Endothelial cell (in vitro differentiated cells): ENCODE data around the gene MYG1. TPM values are rescaled to one million over a fixed set of nuclear protein-coding genes. Genes with fewer than 3 reads are reported as not detected.

ENCODE experiments used
- DNase-seq: peaks from one replicate; pipeline ENCODE4 v3.0.0; 2021; ENCODE audit warnings: low spot score
- H3K27ac Mint-ChIP-seq: one replicate; pipeline ENCODE4 v1.8.0; 2021; ENCODE audit warnings: mixed read lengths, inconsistent platforms; ENCODE audit not compliant: unreplicated experiment
- H3K27me3 Mint-ChIP-seq: one replicate; pipeline ENCODE4 v1.8.0; 2021; ENCODE audit warnings: mild to moderate bottlenecking, moderate library complexity, mixed read lengths, inconsistent platforms; ENCODE audit not compliant: unreplicated experiment
- H3K36me3 Mint-ChIP-seq: one replicate; pipeline ENCODE4 v1.8.0; 2021; ENCODE audit warnings: mild to moderate bottlenecking, low read depth, mixed read lengths, inconsistent platforms; ENCODE audit not compliant: unreplicated experiment
- H3K4me1 Mint-ChIP-seq: one replicate; pipeline ENCODE4 v1.8.0; 2021; ENCODE audit warnings: mild to moderate bottlenecking, mixed read lengths, inconsistent platforms; ENCODE audit not compliant: unreplicated experiment
- H3K4me3 Mint-ChIP-seq: one replicate; pipeline ENCODE4 v1.8.0; 2021; ENCODE audit warnings: mild to moderate bottlenecking, mixed read lengths, inconsistent platforms; ENCODE audit not compliant: unreplicated experiment
- H3K9me3 Mint-ChIP-seq: one replicate; pipeline ENCODE4 v1.8.0; 2021; ENCODE audit warnings: mixed read lengths, inconsistent platforms; ENCODE audit not compliant: unreplicated experiment
- total RNA-seq: library from RNA; stranded (reverse); fragmentation: NEBNext Ultra II Directional; extraction: Animal tissue kit (Norgen Biotek cat#: 25700); gene quantifications from one replicate; pipeline ENCODE4 v1.2.1, GENCODE V29; 2021; ENCODE audit not compliant: unreplicated experiment
- TF ChIP-seq, protein P1 (sequence below): fragments of 200-600 bp; sonication (generic); IDR thresholded peaks from one replicate; pipeline ENCODE4 v1.5.0; 2021; ENCODE audit warnings: antibody characterized with exemption; ENCODE audit not compliant: unreplicated experiment

MYG1 gene
- total RNA-seq, 1 donor from 2014 or later: 55.3 TPM

DNA sequence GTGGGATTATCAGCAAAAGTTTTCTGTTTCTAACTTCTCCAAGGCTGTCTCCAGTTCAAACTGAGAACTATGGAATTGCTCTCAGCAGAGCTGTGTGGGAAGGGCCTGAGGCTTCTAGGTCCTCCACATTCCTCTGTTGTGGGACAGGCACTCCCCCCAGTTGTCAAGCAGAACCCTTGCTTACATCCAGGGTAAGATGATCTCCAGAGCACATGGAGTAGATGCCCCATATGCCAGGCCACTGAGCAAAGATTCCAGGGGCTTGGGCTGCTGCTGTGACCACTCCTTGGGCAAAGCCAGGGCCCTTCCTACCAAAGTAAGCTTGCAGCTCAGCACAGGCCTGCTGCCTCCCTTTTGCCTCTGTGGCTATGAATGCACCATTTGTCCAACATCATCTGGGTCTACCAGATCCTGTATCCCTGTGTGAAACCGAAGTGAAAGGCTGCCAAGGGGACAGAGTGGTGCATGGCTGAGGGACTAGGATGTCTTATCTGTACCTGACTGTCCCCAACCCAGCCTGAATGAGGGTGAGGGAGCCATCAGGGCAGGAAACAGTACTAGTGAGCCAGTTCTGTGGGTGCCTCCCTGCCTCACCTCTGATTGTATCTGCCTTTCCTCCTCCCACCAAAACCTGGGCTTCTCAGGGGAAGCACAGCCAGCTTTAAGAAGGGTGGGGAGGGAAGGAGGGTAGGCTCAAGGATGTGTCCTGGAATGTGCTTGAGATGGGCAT is 44.5 kb upstream of the MYG1 start:
- H3K4me1 Mint-ChIP-seq: peaks cover 25% of the 10 kb centered on the region
- H3K4me3 Mint-ChIP-seq: no peak overlapping the region
- TF ChIP-seq, protein P1, sequence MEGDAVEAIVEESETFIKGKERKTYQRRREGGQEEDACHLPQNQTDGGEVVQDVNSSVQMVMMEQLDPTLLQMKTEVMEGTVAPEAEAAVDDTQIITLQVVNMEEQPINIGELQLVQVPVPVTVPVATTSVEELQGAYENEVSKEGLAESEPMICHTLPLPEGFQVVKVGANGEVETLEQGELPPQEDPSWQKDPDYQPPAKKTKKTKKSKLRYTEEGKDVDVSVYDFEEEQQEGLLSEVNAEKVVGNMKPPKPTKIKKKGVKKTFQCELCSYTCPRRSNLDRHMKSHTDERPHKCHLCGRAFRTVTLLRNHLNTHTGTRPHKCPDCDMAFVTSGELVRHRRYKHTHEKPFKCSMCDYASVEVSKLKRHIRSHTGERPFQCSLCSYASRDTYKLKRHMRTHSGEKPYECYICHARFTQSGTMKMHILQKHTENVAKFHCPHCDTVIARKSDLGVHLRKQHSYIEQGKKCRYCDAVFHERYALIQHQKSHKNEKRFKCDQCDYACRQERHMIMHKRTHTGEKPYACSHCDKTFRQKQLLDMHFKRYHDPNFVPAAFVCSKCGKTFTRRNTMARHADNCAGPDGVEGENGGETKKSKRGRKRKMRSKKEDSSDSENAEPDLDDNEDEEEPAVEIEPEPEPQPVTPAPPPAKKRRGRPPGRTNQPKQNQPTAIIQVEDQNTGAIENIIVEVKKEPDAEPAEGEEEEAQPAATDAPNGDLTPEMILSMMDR: no peak
- no peak overlapping the region for H3K27ac Mint-ChIP-seq
- no peaks in the 10 kb centered on the region for H3K9me3 Mint-ChIP-seq
- no peak for DNase-seq
- H3K27me3 Mint-ChIP-seq: peaks cover 10% of the 10 kb centered on the region
- H3K36me3 Mint-ChIP-seq: peaks cover 5% of the 10 kb centered on the region

DNA sequence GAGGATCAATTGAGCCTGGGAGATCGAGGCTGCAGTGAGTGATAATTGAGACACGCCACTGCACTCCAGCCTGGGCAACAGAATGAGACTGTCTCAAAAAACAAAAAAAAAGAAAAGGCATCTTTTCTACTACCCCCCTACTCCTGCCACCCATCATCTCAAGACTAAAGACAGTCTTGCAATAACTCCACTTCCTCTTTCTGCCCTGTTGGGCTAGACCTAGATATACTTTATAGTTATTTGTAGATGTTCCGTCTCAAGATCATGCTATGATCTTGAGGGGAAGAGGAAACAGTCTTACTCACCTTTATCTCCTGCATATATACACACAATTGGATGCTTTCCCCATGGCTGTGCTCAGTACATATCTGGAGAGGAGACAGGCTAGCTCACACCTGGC is 43.5 kb upstream of the MYG1 start:
- H3K4me1 Mint-ChIP-seq: peaks cover 23% of the 10 kb centered on the region
- no peak overlapping the region for H3K27ac Mint-ChIP-seq
- DNase-seq: no peak
- H3K9me3 Mint-ChIP-seq: no peaks in the 10 kb centered on the region
- TF ChIP-seq, protein P1: no peak
- H3K4me3 Mint-ChIP-seq: no peak overlapping the region
- H3K36me3 Mint-ChIP-seq: peaks cover 5% of the 10 kb centered on the region
- H3K27me3 Mint-ChIP-seq: peaks cover 8% of the 10 kb centered on the region

- Mint-ChIP-seq H3K4me1 (peaks cover 9% of the 10 kb centered on the region), H3K36me3 (peaks cover under 1% of the 10 kb centered on the region), H3K27me3 (no peaks in the 10 kb centered on the region), H3K27ac (peak overlapping the region; percentile 87), H3K4me3 (no peak overlapping the region), H3K9me3 (no peaks in the 10 kb centered on the region)
- DNase-seq: no peak
- TF ChIP-seq, protein P1: no peak
Observed at GRCh38 chr12:53258541-53259539, 40.7 kb upstream of the MYG1 start.

GRCh38 chr12:53259891-53260290 is 39.6 kb upstream of the MYG1 start:
- Mint-ChIP-seq H3K4me1 (peaks cover 9% of the 10 kb centered on the region), H3K4me3 (no peak overlapping the region), H3K36me3 (no peaks in the 10 kb centered on the region), H3K27me3 (no peaks in the 10 kb centered on the region), H3K9me3 (no peaks in the 10 kb centered on the region), H3K27ac (no peak overlapping the region)
- DNase-seq: no peak
- TF ChIP-seq, protein P1: no peak
